Stimulated activated CD8-positive, alpha-beta memory T cell treated with anti-CD3 and anti-CD28 coated beads, Interleukin-7, amount 100 ng/mL, for 48 hours (primary cell): ENCODE measurements around the gene B4GALT1.

Experiments
- DNase-seq, 2 donors: peaks; one replicate each; pipeline ENCODE4 v3.0.0-alpha.2; 2020; ENCODE audit warnings: low read depth in 1 of 2; ENCODE audit errors: extremely low read depth in 1 of 2

B4GALT1 gene

DNA sequence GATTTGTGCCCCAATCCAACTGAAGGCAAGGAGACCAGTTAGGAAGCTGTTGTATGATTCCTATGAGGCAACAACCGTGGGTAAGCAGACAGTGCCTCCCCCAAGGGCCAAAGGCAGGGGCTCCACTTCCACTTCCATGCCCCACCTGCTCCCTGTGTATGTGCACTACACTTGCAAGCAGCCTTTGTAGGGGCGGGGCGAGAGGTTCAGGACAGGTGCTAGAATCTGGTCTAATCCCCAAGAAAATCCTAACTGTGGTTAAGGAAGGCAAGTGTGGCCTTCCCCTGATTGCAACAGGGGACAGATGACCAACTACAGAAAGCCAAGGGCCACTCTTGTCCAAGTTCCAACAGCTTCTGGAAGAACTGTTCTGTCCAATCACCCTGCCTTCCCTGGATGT lies 41.7 kb downstream of the B4GALT1 start:
- no peak for DNase-seq

DNA sequence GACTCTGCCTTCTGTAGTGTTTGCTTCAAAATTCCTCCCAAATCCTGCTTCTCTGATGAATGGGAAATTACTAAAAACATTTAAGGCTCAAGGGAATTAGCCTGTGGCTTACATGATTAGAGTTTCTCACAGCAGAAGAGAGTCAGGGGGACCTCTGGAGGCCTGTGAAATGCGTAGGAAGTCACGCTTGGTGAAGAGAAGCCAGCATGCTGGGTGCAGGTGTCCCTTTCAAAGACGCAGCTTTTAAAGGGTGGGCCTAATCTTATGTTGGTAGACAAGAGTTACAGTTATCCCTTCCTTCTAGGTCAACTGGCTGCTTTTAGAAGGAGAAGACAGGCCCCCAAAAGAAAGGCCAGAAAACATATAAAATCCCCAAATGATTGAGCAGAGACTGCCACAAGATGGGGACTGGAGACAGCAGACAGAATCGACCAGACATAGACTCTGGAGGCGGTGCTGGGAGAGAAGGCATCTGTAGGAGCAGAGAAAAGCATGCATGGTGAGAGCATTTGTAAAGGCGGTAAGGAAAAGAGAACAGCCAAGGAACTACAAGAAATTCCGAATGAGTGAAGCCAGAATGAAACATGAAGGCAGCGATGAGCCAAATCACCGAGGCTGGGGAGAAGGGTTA lies 42.3 kb downstream of the B4GALT1 start:
- DNase-seq: no peak

DNA sequence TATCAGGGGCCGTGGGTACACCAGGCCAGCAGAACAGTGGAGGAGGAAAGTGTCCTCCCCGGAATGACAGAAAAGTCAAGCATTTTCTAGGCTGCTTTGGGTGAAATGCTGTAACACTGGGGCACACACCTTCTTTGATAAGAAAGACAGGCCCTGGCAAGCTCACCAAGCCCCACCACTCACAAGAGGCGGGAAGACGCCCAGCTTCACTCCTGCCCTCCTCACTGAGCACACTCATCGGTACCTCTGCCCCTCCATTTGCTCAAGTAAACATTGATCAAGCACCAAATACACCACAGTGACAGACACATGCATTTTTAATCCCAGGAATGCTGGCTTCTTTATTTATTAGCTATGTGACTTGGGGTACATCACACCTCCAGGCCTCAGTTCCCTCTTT lies 43.1 kb downstream of the B4GALT1 start:
- DNase-seq: no peak

DNA sequence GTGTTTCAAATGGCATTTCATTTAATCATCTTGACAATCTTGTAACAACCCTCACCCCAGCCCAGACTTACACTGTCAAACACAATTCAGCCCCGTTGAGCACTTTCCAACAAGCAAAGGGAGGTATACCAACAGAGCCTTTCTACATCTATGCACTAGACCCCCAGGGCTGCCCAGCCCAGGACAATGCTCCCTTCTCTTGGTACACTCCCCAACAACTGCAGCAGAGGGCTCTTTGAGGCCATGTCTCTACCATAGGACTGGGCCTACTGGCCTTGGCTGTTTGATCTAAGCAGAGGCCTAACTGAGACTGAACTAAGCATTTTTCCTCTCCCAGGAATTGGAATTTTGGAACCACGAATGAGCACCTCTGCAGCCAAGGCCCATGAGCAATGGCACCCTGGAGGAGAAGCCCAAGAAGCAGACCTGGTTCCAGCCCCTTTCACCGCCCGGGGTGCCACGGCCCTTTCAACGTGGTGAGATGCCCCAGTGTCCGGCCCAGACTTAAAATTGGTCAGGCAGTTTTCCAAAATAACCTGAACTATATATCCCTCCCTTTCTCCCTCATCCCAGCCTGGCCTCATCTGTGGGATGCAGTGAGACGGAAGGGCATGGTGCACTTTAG lies 43.6 kb downstream of the B4GALT1 start:
- DNase-seq: no peak

DNA sequence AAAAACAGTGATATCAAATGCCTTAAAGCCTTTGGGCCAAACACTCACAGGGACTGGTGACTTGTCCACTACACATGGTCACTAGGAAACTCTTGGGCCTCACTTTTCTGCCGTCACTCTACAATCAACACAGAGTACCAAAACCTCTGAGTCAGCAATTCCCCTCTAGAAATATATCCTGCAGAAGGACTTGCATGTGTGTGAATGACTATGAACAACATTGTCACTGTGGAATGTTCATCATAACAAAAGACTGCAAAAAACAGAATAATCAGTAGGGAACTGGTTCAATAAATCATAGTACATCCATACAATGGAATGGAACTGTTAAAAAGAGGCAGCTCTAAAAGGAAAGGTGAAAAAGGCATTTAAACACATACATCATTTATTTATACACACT lies 46.5 kb downstream of the B4GALT1 start:
- DNase-seq: no peak

DNA sequence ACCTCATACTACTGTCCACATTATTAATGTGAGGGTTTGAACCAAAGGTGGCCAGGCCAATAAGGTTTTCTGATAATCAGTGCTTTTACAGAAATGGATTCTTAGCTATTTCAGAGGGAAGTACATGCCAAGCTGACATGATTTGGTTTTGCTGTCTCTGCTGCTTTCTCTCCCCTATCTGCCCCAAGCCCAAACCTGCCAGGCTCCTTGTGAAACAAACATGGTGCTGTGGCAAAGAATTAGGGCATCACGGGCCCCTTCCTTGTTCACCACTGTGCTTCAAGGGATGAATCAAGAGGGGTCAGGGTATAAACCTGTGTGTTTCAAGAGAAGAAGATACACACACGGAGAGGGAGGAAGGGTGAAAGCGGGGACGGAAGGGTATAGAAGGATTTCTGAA lies 49.3 kb downstream of the B4GALT1 start:
- DNase-seq: no peak

- DNase-seq: no peak
Observed at GRCh38 chr9:33117306-33117705, 49.8 kb downstream of the B4GALT1 start.

- DNase-seq: no peak
Observed at GRCh38 chr9:33116860-33117259, 50.3 kb downstream of the B4GALT1 start.

DNA sequence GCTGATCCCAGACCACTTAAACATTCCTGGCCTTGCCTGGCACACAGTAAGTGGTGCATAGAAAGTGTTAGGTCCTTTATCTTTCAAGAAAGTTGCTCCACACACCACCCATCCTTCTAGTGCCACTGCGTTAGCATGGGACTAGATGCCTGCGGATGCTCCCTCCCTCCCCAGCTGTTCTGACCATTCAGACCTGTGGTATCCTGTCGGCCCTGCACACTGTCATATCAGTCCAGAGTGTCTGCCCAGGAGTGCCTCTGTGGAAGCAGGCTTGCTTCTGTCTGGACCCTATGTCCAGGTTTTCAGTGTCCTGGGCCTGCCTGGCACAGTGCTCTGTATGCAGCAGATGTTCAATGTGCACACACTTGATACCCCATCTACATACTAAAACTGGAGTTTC lies 52.4 kb downstream of the B4GALT1 start:
- DNase-seq: no peak

DNA sequence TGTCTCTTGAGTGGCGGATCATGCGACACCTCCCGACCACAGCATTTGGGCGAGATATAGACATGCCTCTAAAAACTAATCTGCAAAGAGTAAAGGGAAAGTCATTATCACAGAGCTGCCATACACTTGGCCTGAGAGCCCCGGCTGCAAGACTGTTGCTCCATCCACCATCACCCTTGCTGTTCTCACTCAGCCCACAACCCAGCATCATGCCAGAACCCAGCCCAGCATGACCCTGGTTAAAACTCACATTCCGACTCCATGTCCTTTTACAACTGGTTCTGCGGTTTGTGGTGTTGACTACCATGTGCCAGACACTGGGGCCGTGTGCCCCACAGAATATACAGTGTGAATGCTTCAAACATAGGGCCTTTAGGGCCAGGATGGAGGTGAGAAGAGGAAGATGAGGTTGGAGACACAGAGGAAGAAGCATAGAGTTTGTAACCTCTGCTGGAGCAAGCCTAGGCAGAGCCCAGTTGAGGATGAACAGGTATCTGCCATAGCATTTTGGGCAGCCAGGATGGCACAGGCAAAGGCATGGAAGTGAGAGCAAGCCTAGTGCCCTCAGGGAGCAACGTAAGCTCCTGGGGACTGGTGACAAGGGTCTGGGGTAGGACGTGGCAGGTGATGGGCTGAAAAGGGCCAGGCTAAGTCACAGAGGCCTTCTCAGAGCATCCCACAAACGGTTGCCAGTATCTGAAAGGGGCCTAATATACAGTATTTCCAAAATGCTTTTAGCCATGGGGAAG lies 53.2 kb downstream of the B4GALT1 start:
- no peak for DNase-seq

- no peak for DNase-seq
Observed at GRCh38 chr9:33112094-33112493, 55.0 kb downstream of the B4GALT1 start.

DNA sequence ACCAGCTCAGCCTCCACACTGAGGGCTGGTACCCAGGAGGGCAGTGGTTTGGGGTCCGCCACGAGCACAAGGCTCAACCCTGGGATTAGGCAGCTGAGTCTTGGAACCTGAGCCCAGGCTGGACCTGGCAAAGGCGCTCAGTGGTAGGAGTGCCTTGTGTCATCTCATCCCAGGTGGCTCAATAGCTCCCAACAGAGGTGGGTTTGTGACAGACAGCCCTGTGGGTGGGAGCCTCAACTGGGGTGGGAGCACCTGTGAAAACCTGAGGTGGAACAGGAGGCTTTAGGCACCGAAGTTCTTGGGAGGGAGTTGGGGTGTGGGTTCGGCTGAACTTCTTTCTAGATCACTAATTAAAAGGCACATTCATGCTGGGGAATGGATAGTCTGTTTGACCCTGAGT lies 55.5 kb downstream of the B4GALT1 start:
- DNase-seq: no peak

GRCh38 chr9:33110686-33111085 lies 56.5 kb downstream of the B4GALT1 start:
- DNase-seq: no peak

- DNase-seq: no peak
Observed at GRCh38 chr9:33109850-33110595, 57.1 kb downstream of the B4GALT1 start.

- no peak for DNase-seq
Observed at GRCh38 chr9:33109097-33109496, 58.0 kb downstream of the B4GALT1 start.

DNA sequence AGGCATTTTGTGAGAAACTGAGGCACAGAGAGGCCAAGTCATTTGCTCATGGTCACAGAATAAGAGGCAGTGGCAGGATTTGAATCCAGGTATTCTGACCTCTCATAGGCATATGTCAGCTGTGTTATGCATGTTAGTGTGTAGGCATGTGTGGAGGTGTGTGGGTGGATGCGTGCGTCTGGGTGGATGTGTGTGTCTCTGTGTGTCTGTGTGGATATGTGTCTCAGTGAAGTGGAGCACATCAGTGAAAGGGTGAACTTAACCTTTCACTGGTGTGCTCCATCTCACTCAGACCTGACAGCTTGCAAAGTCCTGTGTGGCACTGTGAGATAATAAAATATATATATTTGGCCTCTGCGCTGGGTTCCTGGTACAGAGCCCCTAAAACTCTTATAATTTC lies 58.7 kb downstream of the B4GALT1 start:
- no peak for DNase-seq

GRCh38 chr9:33107762-33108161 lies 59.4 kb downstream of the B4GALT1 start:
- no peak for DNase-seq

DNA sequence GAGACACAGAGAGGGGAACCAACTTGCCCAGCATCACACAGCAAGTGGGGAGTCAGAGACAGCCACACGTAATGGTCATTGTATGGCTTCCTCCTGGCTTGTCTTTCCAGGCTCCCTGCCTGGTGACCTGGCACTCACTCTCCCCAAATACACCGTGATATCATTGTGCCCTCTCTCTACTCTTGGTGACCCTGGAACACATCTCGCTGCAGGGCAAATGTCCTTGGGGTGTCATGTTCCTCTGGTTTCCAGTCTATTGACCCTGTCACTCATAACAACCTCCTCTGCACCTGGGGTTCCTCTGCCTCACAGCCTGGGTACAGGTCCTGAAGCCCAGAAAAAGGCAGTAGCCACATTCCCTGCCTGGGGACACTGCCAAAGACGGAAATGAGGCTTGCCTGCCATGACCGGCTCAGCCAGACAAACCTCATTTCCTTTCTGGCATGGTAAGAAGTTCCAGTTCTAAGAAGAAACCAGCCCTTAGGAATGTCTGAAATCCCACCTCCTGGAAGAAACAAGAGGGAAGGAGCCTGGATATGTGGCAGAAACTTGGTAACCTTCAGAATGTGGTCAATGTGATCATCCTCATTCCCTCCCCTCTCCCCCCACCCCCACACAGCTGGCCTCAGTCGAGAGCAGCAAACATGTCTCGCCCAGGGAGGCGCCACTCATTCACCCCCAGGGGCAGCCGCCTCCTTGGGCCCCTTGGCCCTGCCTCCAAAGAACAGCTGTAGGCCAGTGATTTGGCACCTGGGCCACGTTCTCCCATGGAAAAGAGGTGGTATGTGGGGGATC lies 60.1 kb downstream of the B4GALT1 start:
- no peak for DNase-seq

GRCh38 chr9:33106372-33106771 lies 60.8 kb downstream of the B4GALT1 start:
- DNase-seq: no peak

- DNase-seq: no peak
Observed at GRCh38 chr9:33105959-33106358, 61.2 kb downstream of the B4GALT1 start.

DNA sequence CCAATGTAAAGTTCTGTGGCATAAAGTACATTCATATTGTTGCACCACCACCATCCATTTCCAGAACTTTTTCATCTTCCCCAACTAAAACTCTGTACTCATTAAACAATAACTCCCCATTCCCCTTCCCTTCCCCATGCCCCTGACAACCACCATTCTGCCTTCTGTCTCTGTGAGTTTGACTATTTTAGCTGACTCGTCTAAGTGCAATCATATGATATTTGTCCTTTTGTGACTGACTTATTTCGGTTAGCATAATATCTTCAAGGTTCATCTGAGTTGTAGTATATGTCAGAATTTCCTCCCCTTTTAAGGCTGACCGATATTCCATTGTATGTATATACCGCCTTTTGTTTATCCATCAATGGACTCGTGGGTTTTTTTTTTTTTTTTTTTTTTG lies 61.6 kb downstream of the B4GALT1 start:
- DNase-seq: no peak
